ENCODE data around the gene GINS1. TPM values are rescaled to one million over a fixed set of nuclear protein-coding genes. Genes with fewer than 3 reads are reported as not detected.

GINS1 gene
- total and polyA plus RNA-seq, 2 of the 13 experiments (the other 11 are each of a cell fraction or from before 2014, with no cell fraction given) = 14.6 to 59.9 TPM

DNA sequence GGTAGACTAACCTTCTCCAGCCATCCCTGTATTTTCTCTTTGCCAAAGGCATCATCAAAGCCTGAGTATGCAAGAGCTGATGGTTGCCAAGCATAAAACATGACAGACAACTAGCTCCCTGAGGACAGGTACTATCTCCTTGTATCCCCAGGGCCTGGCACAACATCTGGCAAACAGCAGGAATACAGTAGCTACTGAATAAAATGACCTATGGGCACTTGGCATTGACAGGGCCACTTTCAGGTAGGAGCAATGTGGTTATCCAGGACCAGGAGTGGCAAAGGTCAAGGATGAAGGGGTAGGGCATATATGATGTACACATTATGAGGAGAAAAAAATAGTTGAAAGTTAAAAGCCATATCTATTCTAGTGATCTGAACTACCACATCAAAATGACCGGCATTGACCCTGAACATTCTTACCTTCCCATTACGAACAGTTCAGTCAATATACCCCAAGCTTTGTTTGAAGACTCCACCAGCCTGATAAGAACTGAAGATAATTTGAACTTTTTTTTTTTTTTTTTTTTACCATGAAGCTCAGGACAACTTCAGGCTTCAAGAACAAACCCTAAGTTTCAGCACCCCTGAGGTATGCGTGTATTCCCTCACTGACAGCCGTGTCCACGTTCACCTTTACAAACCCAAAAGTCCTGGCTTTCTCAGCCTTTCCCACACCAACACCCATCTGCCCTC, 29.1 kb upstream of the GINS1 start (continued):
- TF ChIP-seq, protein P1, sequence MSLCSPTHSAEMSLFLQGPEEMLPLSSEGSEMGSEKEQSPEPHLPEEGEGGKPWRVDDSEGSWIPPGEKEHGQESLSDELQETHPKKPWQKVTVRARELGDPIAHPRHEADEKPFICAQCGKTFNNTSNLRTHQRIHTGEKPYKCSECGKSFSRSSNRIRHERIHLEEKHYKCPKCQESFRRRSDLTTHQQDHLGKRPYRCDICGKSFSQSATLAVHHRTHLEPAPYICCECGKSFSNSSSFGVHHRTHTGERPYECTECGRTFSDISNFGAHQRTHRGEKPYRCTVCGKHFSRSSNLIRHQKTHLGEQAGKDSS (CRISPR knock-in tag; IDR thresholded peaks at IDR 0.05; ENCODE audit: borderline replicate concordance, low read depth) = no peak
- peak; percentile 3 for TF ChIP-seq KDM6A (CRISPR knock-in tag; IDR thresholded peaks at IDR 0.05; ENCODE audit: low read depth)
- TF ChIP-seq PAX8 (CRISPR knock-in tag; IDR thresholded peaks at IDR 0.05; ENCODE audit: borderline replicate concordance) = no peak
- no peak for TF ChIP-seq ZNF660 (CRISPR knock-in tag; IDR thresholded peaks at IDR 0.05; ENCODE audit: borderline replicate concordance, low read depth)
- TF ChIP-seq RXRB (CRISPR knock-in tag; IDR thresholded peaks at IDR 0.05; ENCODE audit: borderline replicate concordance) = peak; percentile 86
- 0 out of 2 replicates have a peak, but pooled peaks have one; percentile 61 for TF ChIP-seq FOXP1 (IDR thresholded peaks at IDR 0.05)
- TF ChIP-seq FOXP1 (CRISPR knock-in tag; IDR thresholded peaks at IDR 0.05) = peak; percentile 86
- TF ChIP-seq ZNF720 (CRISPR knock-in tag; IDR thresholded peaks at IDR 0.05) = no peak
- TF ChIP-seq FLYWCH1 (CRISPR knock-in tag; IDR thresholded peaks at IDR 0.05) = no peak
- TF ChIP-seq TAF1 (CRISPR knock-in tag; IDR thresholded peaks at IDR 0.05) = no peak
- no peak for TF ChIP-seq ZBTB3 (CRISPR knock-in tag; IDR thresholded peaks at IDR 0.05; ENCODE audit: borderline replicate concordance, low read depth)
- no peak for TF ChIP-seq DR1 (CRISPR knock-in tag; IDR thresholded peaks at IDR 0.05)
- no peak for TF ChIP-seq ZBTB7A (CRISPR knock-in tag; IDR thresholded peaks at IDR 0.05)
- no peak for TF ChIP-seq ZFP1 (CRISPR knock-in tag; IDR thresholded peaks at IDR 0.05)
- TF ChIP-seq ZNF333 (CRISPR knock-in tag; IDR thresholded peaks at IDR 0.05; ENCODE audit: borderline replicate concordance) = no peak
- peak; percentile 45; the same call in 1 of the 2 replicates for TF ChIP-seq CREB1 (IDR thresholded peaks at IDR 0.05)
- peak; percentile 61 for TF ChIP-seq CREB1 (CRISPR knock-in tag; IDR thresholded peaks at IDR 0.05)
- TF ChIP-seq, protein P2, sequence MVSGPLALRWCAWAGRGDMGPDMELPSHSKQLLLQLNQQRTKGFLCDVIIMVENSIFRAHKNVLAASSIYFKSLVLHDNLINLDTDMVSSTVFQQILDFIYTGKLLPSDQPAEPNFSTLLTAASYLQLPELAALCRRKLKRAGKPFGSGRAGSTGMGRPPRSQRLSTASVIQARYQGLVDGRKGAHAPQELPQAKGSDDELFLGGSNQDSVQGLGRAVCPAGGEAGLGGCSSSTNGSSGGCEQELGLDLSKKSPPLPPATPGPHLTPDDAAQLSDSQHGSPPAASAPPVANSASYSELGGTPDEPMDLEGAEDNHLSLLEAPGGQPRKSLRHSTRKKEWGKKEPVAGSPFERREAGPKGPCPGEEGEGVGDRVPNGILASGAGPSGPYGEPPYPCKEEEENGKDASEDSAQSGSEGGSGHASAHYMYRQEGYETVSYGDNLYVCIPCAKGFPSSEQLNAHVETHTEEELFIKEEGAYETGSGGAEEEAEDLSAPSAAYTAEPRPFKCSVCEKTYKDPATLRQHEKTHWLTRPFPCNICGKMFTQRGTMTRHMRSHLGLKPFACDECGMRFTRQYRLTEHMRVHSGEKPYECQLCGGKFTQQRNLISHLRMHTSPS (CRISPR knock-in tag; IDR thresholded peaks at IDR 0.05; ENCODE audit: low read depth) = peak; percentile 93
- no peak for TF ChIP-seq NFIB (CRISPR knock-in tag; IDR thresholded peaks at IDR 0.05; ENCODE audit: borderline replicate concordance)
- TF ChIP-seq NR1H2 (CRISPR knock-in tag; IDR thresholded peaks at IDR 0.05; ENCODE audit: borderline replicate concordance, low read depth) = no peak
- TF ChIP-seq JUND (CRISPR knock-in tag; IDR thresholded peaks at IDR 0.05) = no peak
- TF ChIP-seq PHF20 (CRISPR knock-in tag; IDR thresholded peaks at IDR 0.05) = no peak
- TF ChIP-seq TRIM24 (CRISPR knock-in tag; IDR thresholded peaks at IDR 0.05) = 0 out of 2 replicates have a peak, but pooled peaks have one; percentile 24
- TF ChIP-seq, protein P3, sequence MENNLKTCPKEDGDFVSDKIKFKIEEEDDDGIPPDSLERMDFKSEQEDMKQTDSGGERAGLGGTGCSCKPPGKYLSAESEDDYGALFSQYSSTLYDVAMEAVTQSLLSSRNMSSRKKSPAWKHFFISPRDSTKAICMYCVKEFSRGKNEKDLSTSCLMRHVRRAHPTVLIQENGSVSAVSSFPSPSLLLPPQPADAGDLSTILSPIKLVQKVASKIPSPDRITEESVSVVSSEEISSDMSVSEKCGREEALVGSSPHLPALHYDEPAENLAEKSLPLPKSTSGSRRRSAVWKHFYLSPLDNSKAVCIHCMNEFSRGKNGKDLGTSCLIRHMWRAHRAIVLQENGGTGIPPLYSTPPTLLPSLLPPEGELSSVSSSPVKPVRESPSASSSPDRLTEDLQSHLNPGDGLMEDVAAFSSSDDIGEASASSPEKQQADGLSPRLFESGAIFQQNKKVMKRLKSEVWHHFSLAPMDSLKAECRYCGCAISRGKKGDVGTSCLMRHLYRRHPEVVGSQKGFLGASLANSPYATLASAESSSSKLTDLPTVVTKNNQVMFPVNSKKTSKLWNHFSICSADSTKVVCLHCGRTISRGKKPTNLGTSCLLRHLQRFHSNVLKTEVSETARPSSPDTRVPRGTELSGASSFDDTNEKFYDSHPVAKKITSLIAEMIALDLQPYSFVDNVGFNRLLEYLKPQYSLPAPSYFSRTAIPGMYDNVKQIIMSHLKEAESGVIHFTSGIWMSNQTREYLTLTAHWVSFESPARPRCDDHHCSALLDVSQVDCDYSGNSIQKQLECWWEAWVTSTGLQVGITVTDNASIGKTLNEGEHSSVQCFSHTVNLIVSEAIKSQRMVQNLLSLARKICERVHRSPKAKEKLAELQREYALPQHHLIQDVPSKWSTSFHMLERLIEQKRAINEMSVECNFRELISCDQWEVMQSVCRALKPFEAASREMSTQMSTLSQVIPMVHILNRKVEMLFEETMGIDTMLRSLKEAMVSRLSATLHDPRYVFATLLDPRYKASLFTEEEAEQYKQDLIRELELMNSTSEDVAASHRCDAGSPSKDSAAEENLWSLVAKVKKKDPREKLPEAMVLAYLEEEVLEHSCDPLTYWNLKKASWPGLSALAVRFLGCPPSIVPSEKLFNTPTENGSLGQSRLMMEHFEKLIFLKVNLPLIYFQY (CRISPR knock-in tag; IDR thresholded peaks at IDR 0.05; ENCODE audit: borderline replicate concordance) = no peak
- TF ChIP-seq PTBP1 (IDR thresholded peaks at IDR 0.05; ENCODE audit: low read depth, low read length, poor library complexity, severe bottlenecking) = no peak
- no peak for TF ChIP-seq ZNF563 (CRISPR knock-in tag; IDR thresholded peaks at IDR 0.05)
- TF ChIP-seq RORA (CRISPR knock-in tag; IDR thresholded peaks at IDR 0.05) = no peak

Data from HepG2 (cell line).